HT1080 (cell line): ENCODE data around the gene PLA2G4C. TPM values are rescaled to one million over a fixed set of nuclear protein-coding genes. Genes with fewer than 3 reads are reported as not detected.

Experiments used
- DNase-seq: peaks from one replicate; pipeline ENCODE4 v3.0.0-alpha.2; 2015; ENCODE audit warnings: low read depth
- polyA plus RNA-seq, 2 experiments: library from polyadenylated mRNA; depleted of rRNA; stranded (reverse); fragments of >200 nt; gene quantifications; 2 replicates each; pipeline ENCODE4 v1.2.3, GENCODE V29; 2015
- total RNA-seq: library from RNA; depleted of rRNA; stranded (reverse); fragments of >200 nt; shearing (Covaris generic); gene quantifications from 2 replicates; pipeline ENCODE4 v1.2.3, GENCODE V29; 2014; rRNA removed

PLA2G4C gene
- 1.6 and 1.9 TPM in 2 replicates for total RNA-seq
- polyA plus RNA-seq (2015; cell fraction: cytosol; rRNA removed): 1.3 and 5.5 TPM in 2 replicates
- 2.2 and 10.4 TPM in 2 replicates for polyA plus RNA-seq (2015; cell fraction: nucleus; rRNA removed)

- DNase-seq: peak; percentile 82
Observed at GRCh38 chr19:48110350-48110966, at the start of gene PLA2G4C. TSS of gene PLA2G4C (minus strand) at chr19:48110817. CDS start at chr19:48106529, 4,288 bp downstream.

GRCh38 chr19:48158210-48158790 lies 47.7 kb upstream of the PLA2G4C start:
- no peak for DNase-seq

GRCh38 chr19:48154003-48154402 lies 43.4 kb upstream of the PLA2G4C start:
- no peak for DNase-seq

- peak; percentile 72 for DNase-seq
Observed at GRCh38 chr19:48152551-48152950, 41.9 kb upstream of the PLA2G4C start.

GRCh38 chr19:48149430-48149829 lies 38.8 kb upstream of the PLA2G4C start:
- no peak for DNase-seq

GRCh38 chr19:48148576-48148975 lies 38.0 kb upstream of the PLA2G4C start:
- no peak for DNase-seq

GRCh38 chr19:48147597-48148175 lies 37.1 kb upstream of the PLA2G4C start:
- DNase-seq: no peak

- no peak for DNase-seq
Observed at GRCh38 chr19:48139053-48139452, 28.4 kb upstream of the PLA2G4C start.

GRCh38 chr19:48137411-48137810 lies 26.8 kb upstream of the PLA2G4C start:
- no peak for DNase-seq

GRCh38 chr19:48136547-48136946 lies 25.9 kb upstream of the PLA2G4C start:
- DNase-seq: no peak

- DNase-seq: no peak
Observed at GRCh38 chr19:48135411-48135810, 24.8 kb upstream of the PLA2G4C start.

- no peak for DNase-seq
Observed at GRCh38 chr19:48133094-48133493, 22.5 kb upstream of the PLA2G4C start.

GRCh38 chr19:48127561-48127960 lies 16.9 kb upstream of the PLA2G4C start:
- DNase-seq: no peak

- peak; percentile 94 for DNase-seq
Observed at GRCh38 chr19:48123907-48124651, 13.5 kb upstream of the PLA2G4C start.

GRCh38 chr19:48122421-48122820 lies 11.8 kb upstream of the PLA2G4C start:
- no peak for DNase-seq

- DNase-seq: peak; percentile 53
Observed at GRCh38 chr19:48121909-48122371, 11.3 kb upstream of the PLA2G4C start.

GRCh38 chr19:48121066-48121465 lies 10.4 kb upstream of the PLA2G4C start:
- no peak for DNase-seq

GRCh38 chr19:48120505-48120904 lies 9.9 kb upstream of the PLA2G4C start:
- peak; percentile 24 for DNase-seq

GRCh38 chr19:48118131-48118517 lies 7.5 kb upstream of the PLA2G4C start:
- no peak for DNase-seq

- no peak for DNase-seq
Observed at GRCh38 chr19:48117515-48118130, 7.0 kb upstream of the PLA2G4C start.

- DNase-seq: no peak
Observed at GRCh38 chr19:48113190-48113917, 2.7 kb upstream of the PLA2G4C start.
